ENCODE data around the gene CFAP61. TPM values are rescaled to one million over a fixed set of nuclear protein-coding genes. Genes with fewer than 3 reads are reported as not detected.

Gene CFAP61
- total RNA-seq, 1 experiment from 2014 or later: 0.28 TPM

DNA sequence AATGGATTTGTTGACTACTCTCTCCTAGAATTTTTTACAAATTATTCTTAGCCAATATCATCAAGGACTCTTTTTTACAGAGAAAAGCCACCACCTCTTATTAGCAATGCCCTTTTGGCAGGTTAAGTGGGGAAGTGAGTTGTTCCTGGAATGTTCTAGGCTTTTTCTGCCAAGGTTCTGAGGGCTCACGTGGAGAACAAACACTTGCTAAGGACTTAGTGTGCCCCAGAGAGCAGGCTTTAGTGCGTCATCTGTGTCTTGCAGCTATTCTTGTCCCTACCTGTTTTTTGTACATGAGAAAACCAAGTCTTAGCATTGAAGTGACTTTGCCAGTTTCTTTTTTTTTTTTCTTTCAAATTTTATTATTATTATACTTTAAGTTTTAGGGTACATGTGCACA, 33.5 kb downstream of the CFAP61 start:
- POLR2A ChIA-PET: no interaction called here
- Histone ChIP-seq H3K27me3 (ENCODE audit: control insufficient read depth, insufficient read depth, low read length) (0 out of 2 replicates have a peak, but pooled peaks cover 2% of the 10 kb centered on the region), H3K9me3 (ENCODE audit: control insufficient read depth, insufficient read depth, low read depth, low read length) (no peaks in the 10 kb centered on the region), H3K4me3 (ENCODE audit: low read depth in 2 of 2, low read length in 2 of 2) (no peak overlapping the region), H3K36me3 (ENCODE audit: control insufficient read depth, insufficient read depth, low read length) (no peaks in the 10 kb centered on the region), H3K27ac (ENCODE audit: low read length) (no peak overlapping the region), H3K4me1 (ENCODE audit: control insufficient read depth, insufficient read depth, low read length) (no peaks in the 10 kb centered on the region)
- TF ChIP-seq, protein P1, sequence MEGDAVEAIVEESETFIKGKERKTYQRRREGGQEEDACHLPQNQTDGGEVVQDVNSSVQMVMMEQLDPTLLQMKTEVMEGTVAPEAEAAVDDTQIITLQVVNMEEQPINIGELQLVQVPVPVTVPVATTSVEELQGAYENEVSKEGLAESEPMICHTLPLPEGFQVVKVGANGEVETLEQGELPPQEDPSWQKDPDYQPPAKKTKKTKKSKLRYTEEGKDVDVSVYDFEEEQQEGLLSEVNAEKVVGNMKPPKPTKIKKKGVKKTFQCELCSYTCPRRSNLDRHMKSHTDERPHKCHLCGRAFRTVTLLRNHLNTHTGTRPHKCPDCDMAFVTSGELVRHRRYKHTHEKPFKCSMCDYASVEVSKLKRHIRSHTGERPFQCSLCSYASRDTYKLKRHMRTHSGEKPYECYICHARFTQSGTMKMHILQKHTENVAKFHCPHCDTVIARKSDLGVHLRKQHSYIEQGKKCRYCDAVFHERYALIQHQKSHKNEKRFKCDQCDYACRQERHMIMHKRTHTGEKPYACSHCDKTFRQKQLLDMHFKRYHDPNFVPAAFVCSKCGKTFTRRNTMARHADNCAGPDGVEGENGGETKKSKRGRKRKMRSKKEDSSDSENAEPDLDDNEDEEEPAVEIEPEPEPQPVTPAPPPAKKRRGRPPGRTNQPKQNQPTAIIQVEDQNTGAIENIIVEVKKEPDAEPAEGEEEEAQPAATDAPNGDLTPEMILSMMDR (IDR thresholded peaks at IDR 0.05): no peak
- TF ChIP-seq TCF7L2 (IDR thresholded peaks at IDR 0.05; ENCODE audit: low read depth, low read length) (no peak), POLR2AphosphoS5 (IDR thresholded peaks at IDR 0.05; ENCODE audit: low read depth, low read length) (no peak), SIN3A (IDR thresholded peaks at IDR 0.05; ENCODE audit: borderline replicate concordance, insufficient read depth, low read depth, low read length) (no peak)
- TF ChIP-seq, protein P2, sequence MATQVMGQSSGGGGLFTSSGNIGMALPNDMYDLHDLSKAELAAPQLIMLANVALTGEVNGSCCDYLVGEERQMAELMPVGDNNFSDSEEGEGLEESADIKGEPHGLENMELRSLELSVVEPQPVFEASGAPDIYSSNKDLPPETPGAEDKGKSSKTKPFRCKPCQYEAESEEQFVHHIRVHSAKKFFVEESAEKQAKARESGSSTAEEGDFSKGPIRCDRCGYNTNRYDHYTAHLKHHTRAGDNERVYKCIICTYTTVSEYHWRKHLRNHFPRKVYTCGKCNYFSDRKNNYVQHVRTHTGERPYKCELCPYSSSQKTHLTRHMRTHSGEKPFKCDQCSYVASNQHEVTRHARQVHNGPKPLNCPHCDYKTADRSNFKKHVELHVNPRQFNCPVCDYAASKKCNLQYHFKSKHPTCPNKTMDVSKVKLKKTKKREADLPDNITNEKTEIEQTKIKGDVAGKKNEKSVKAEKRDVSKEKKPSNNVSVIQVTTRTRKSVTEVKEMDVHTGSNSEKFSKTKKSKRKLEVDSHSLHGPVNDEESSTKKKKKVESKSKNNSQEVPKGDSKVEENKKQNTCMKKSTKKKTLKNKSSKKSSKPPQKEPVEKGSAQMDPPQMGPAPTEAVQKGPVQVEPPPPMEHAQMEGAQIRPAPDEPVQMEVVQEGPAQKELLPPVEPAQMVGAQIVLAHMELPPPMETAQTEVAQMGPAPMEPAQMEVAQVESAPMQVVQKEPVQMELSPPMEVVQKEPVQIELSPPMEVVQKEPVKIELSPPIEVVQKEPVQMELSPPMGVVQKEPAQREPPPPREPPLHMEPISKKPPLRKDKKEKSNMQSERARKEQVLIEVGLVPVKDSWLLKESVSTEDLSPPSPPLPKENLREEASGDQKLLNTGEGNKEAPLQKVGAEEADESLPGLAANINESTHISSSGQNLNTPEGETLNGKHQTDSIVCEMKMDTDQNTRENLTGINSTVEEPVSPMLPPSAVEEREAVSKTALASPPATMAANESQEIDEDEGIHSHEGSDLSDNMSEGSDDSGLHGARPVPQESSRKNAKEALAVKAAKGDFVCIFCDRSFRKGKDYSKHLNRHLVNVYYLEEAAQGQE (IDR thresholded peaks at IDR 0.05; ENCODE audit: insufficient read depth in 1 of 2, low read depth in 2 of 2, low read length in 1 of 2): no peak
- DNase-seq (ENCODE audit: low read depth, low spot score) (no peak), ATAC-seq (no peak)
- CTCF ChIA-PET: no interaction called here
- in situ Hi-C loops (cut with HindIII; ENCODE audit: low pct_unique_long_range_greater_than_20kb, low sequenced_read_pairs) (no loop called here), intact Hi-C loops (cut with micrococcal nuclease; ENCODE audit: unreplicated experiment) (loop anchor here (10.0 kb wide), 2 partner anchors 279 to 509 kb away; partner anchors contain the start of gene INSM1)
- no TSS peak for BruUV-seq (replicated peaks)

DNA sequence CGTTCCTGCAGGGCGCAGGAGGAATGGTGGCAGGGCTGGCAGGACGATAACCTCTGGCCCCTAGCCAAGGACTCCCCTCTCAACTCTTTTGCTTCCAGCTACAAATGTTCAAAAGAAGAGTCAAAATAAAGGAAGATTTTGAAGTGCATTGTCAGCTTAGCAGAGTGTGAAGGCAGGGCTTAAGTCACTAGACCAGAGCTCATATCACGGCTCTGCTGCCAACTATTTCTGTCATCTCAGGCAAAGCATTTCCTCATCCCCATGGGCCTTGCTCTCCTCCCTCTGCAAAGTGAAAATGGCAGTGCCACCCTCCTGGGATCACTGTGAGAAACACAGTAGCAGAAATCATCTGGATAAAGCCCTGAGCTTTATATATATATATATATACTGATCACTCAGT, 36.7 kb downstream of the CFAP61 start:
- Histone ChIP-seq H3K4me1 (ENCODE audit: control insufficient read depth, insufficient read depth, low read length) (no peaks in the 10 kb centered on the region), H3K27me3 (ENCODE audit: control insufficient read depth, insufficient read depth, low read length) (no peaks in the 10 kb centered on the region), H3K4me3 (ENCODE audit: low read depth in 2 of 2, low read length in 2 of 2) (no peak overlapping the region), H3K9me3 (ENCODE audit: control insufficient read depth, insufficient read depth, low read depth, low read length) (no peaks in the 10 kb centered on the region), H3K36me3 (ENCODE audit: control insufficient read depth, insufficient read depth, low read length) (no peaks in the 10 kb centered on the region), H3K27ac (ENCODE audit: low read length) (no peak overlapping the region)
- TF ChIP-seq POLR2AphosphoS5 (IDR thresholded peaks at IDR 0.05; ENCODE audit: low read depth, low read length) (no peak), SIN3A (IDR thresholded peaks at IDR 0.05; ENCODE audit: borderline replicate concordance, insufficient read depth, low read depth, low read length) (no peak), TCF7L2 (IDR thresholded peaks at IDR 0.05; ENCODE audit: low read depth, low read length) (no peak)
- TF ChIP-seq, protein P1 (IDR thresholded peaks at IDR 0.05): no peak
- TF ChIP-seq, protein P2 (IDR thresholded peaks at IDR 0.05; ENCODE audit: insufficient read depth in 1 of 2, low read depth in 2 of 2, low read length in 1 of 2): no peak
- ChIA-PET POLR2A (no interaction called here), CTCF (no interaction called here)
- ATAC-seq: no peak
- intact Hi-C loops (cut with micrococcal nuclease; ENCODE audit: unreplicated experiment) (loop anchor here (10.0 kb wide), 2 partner anchors 276 to 506 kb away; partner anchors contain the start of gene INSM1), in situ Hi-C loops (cut with HindIII; ENCODE audit: low pct_unique_long_range_greater_than_20kb, low sequenced_read_pairs) (no loop called here)
- BruUV-seq (replicated peaks): no TSS peak
- DNase-seq (ENCODE audit: low read depth, low spot score): no peak
